Ammon's horn (tissue), 1 donor: ENCODE data around the gene M1AP.
A peak's percentile ranks its signal among the peaks of the same experiment; 100 is the strongest.
"Not testable (repeated sequence)": the region's sequence is repeated elsewhere in the genome, so short reads cannot be mapped to it uniquely, and the experiment has no call there.

Experiments
- DNase-seq: peaks from one replicate; pipeline ENCODE4 v3.0.0-alpha.2; 2016; ENCODE audit warnings: low spot score

M1AP gene

GRCh38 chr2:74653985-74654882, 6.1 kb upstream of the M1AP start, which contains the start of gene SEMA4F:
TSS of gene SEMA4F (plus strand) at chr2:74654247. CDS start at chr2:74654377, 130 bp downstream.
- peak; percentile 97 for DNase-seq

- no peak for DNase-seq
These were observed 5.5 kb upstream of the M1AP start for GRCh38 chr2:74653589-74653984.

- DNase-seq, result no peak
These were observed 1.2 kb downstream of the M1AP start for GRCh38 chr2:74646834-74647482.

GRCh38 chr2:74646201-74646600, 1.9 kb downstream of the M1AP start:
- DNase-seq, result no peak

- DNase-seq, result no peak
These were observed 2.8 kb downstream of the M1AP start for GRCh38 chr2:74645344-74645743.

- DNase-seq, result no peak
These were observed 8.6 kb downstream of the M1AP start for GRCh38 chr2:74639550-74639949.

- DNase-seq, result no peak
These were observed 15.2 kb downstream of the M1AP start for GRCh38 chr2:74632939-74633312.

GRCh38 chr2:74632209-74632938, 15.8 kb downstream of the M1AP start:
- no peak for DNase-seq

- not testable (repeated sequence) for DNase-seq
These were observed 17.7 kb downstream of the M1AP start for GRCh38 chr2:74630454-74630853.

GRCh38 chr2:74628538-74629105, 19.5 kb downstream of the M1AP start:
- no peak for DNase-seq

- DNase-seq, result no peak
These were observed 22.3 kb downstream of the M1AP start for GRCh38 chr2:74625658-74626425.

GRCh38 chr2:74620671-74621070, 27.5 kb downstream of the M1AP start:
- DNase-seq, result no peak

- no peak for DNase-seq
These were observed 28.4 kb downstream of the M1AP start for GRCh38 chr2:74619651-74620297.

GRCh38 chr2:74618410-74619083, 29.6 kb downstream of the M1AP start:
- DNase-seq, result no peak

- no peak for DNase-seq
These were observed 31.0 kb downstream of the M1AP start for GRCh38 chr2:74617122-74617521.

- no peak for DNase-seq
These were observed 41.2 kb downstream of the M1AP start for GRCh38 chr2:74606927-74607326.

GRCh38 chr2:74603282-74604000, 44.7 kb downstream of the M1AP start:
- DNase-seq, result no peak

- DNase-seq, result no peak
These were observed 45.4 kb downstream of the M1AP start for GRCh38 chr2:74602586-74603281.

- no peak for DNase-seq
These were observed 48.5 kb downstream of the M1AP start for GRCh38 chr2:74599676-74600075.
